Right cardiac atrium (tissue), 5 donors: ENCODE results near the gene SPATA31C1. TPM values are rescaled to one million over a fixed set of nuclear protein-coding genes. Genes with fewer than 3 reads are reported as not detected.
"Not testable (repeated sequence)": the region's sequence is repeated elsewhere in the genome, so short reads cannot be mapped to it uniquely, and the experiment has no call there.

ENCODE experiments used
- ATAC-seq, 2 donors: fragments of 200-7000 bp; cut with Tn5 transposase; one replicate each; pipeline versions ENCODE4 v1.8.0 to v1.9.1; 2020; ENCODE audit warnings: moderate library complexity in 2 of 2, mild to moderate bottlenecking in 1 of 2
- DNase-seq, 3 donors: peaks; one replicate each; pipeline ENCODE4 v3.0.0-alpha.2; 2020
- H3K27ac ChIP-seq: one replicate; pipeline ENCODE4 v1.5.1; 2013; ENCODE audit warnings: mild to moderate bottlenecking, low read length, control low read depth, moderate library complexity
- H3K27me3 ChIP-seq: one replicate; pipeline ENCODE4 v1.6.1; 2013; ENCODE audit not compliant: control insufficient read depth, insufficient read depth
- H3K4me1 ChIP-seq: one replicate; pipeline ENCODE4 v1.6.1; 2013; ENCODE audit warnings: low read length; ENCODE audit not compliant: control insufficient read depth, insufficient read depth
- H3K4me3 ChIP-seq: one replicate; pipeline ENCODE4 v1.5.1; 2013; ENCODE audit warnings: low read length, control low read depth
- H3K9me3 ChIP-seq: one replicate; pipeline ENCODE4 v1.6.1; 2013; ENCODE audit warnings: low read length; ENCODE audit not compliant: control insufficient read depth
- WGBS: extraction: QIAGEN DNeasy Blood & Tissue Kit; methylation state at CpG from one replicate; pipeline ENCODE4 v1.1.7; 2013; 5-methylcytosine and 5-hydroxymethylcytosine counted together
- intact Hi-C, 4 donors: fragments of 100-400 bp; cut with DNase I; formaldehyde crosslinking; loops; one replicate each; pipeline versions ENCODE4 v1.11.0 to v1.14.0; 2022 to 2023
- polyA plus RNA-seq: library from polyadenylated mRNA; stranded (reverse); fragments of 200-250 nt; gene quantifications from one replicate; pipeline ENCODE4 v1.2.3, GENCODE V29; 2013
- total RNA-seq, 4 donors: library from RNA; stranded (reverse); fragmentation: NEBNext Ultra II Directional; extraction: Animal tissue kit (Norgen Biotek cat#: 25700); gene quantifications; one replicate each; pipeline ENCODE4 v1.2.1, GENCODE V29; 2021
- donor health status: healthy with polysubstance abuse.
- donor health status: DM: no; HTN: yes; CAD: no.
- donor health status: DM: no; HTN: no; CAD: no.
- donor health status: DM: no; HTN: yes; CAD: no; lungs with severe emphysema.
- donor health status: DM: yes; HTN: yes; CAD: no.

Gene SPATA31C1
- total and polyA plus RNA-seq, 5 donors = not detected

GRCh38 chr9:87939096-87939495 lies 21.3 kb downstream of the SPATA31C1 start:
- intact Hi-C loops, ATAC-seq, H3K4me3 ChIP-seq, H3K27ac ChIP-seq, DNase-seq, H3K9me3 ChIP-seq, H3K27me3 ChIP-seq, H3K4me1 ChIP-seq: not testable (repeated sequence)
- 91% methylated on average over 8 of the region's 8 CpGs for WGBS

- ATAC-seq (no peak), DNase-seq (no peak)
- Histone ChIP-seq H3K27me3 (no peaks in the 10 kb centered on the region), H3K4me1 (no peaks in the 10 kb centered on the region), H3K9me3 (no peaks in the 10 kb centered on the region), H3K27ac (no peak overlapping the region), H3K4me3 (no peak overlapping the region)
- WGBS = 81% methylated on average over 21 of the region's 21 CpGs
- intact Hi-C loops = no loop called here
These were observed 26.3 kb downstream of the SPATA31C1 start for GRCh38 chr9:87944096-87944495.

GRCh38 chr9:87944682-87945081 lies 26.9 kb downstream of the SPATA31C1 start:
- ATAC-seq = no peak
- DNase-seq = no peak
- Histone ChIP-seq H3K27ac (no peak overlapping the region), H3K9me3 (no peaks in the 10 kb centered on the region), H3K4me1 (no peaks in the 10 kb centered on the region), H3K27me3 (no peaks in the 10 kb centered on the region), H3K4me3 (peak overlapping the region; percentile 15)
- intact Hi-C loops = no loop called here
- WGBS = 44% methylated on average over 21 of the region's 21 CpGs

GRCh38 chr9:87950296-87950695 lies 32.5 kb downstream of the SPATA31C1 start:
- no peak overlapping the region for H3K4me3 ChIP-seq
- DNase-seq (no peak), ATAC-seq (no peak)
- H3K27ac ChIP-seq = no peak overlapping the region
- H3K27me3 ChIP-seq = no peaks in the 10 kb centered on the region
- H3K4me1 ChIP-seq = no peaks in the 10 kb centered on the region
- 75% methylated on average over 1 of the region's 1 CpG for WGBS
- no peaks in the 10 kb centered on the region for H3K9me3 ChIP-seq
- intact Hi-C loops = no loop called here

GRCh38 chr9:87950765-87951488 lies 33.2 kb downstream of the SPATA31C1 start:
- H3K27ac ChIP-seq = no peak overlapping the region
- intact Hi-C loops = no loop called here
- H3K4me3 ChIP-seq = no peak overlapping the region
- H3K4me1 ChIP-seq = no peaks in the 10 kb centered on the region
- ATAC-seq (no peak), DNase-seq (no peak)
- no peaks in the 10 kb centered on the region for H3K27me3 ChIP-seq
- no peaks in the 10 kb centered on the region for H3K9me3 ChIP-seq
- WGBS = 65% methylated on average over 4 of the region's 4 CpGs

GRCh38 chr9:87954230-87954629 lies 36.5 kb downstream of the SPATA31C1 start:
- ATAC-seq (no peak), DNase-seq (no peak)
- no peaks in the 10 kb centered on the region for H3K27me3 ChIP-seq
- intact Hi-C loops = no loop called here
- no peak overlapping the region for H3K27ac ChIP-seq
- no peak overlapping the region for H3K4me3 ChIP-seq
- WGBS = 83% methylated on average over 3 of the region's 3 CpGs
- no peaks in the 10 kb centered on the region for H3K4me1 ChIP-seq
- no peaks in the 10 kb centered on the region for H3K9me3 ChIP-seq

GRCh38 chr9:87957839-87958238 lies 40.1 kb downstream of the SPATA31C1 start:
- intact Hi-C loops = no loop called here
- H3K27me3 ChIP-seq = no peaks in the 10 kb centered on the region
- WGBS = 91% methylated on average over 7 of the region's 7 CpGs

GRCh38 chr9:87958591-87958990 lies 40.8 kb downstream of the SPATA31C1 start:
- ATAC-seq (no peak), DNase-seq (no peak)
- intact Hi-C loops = no loop called here
- WGBS = 93% methylated on average over 1 of the region's 1 CpG
- Histone ChIP-seq H3K27me3 (no peaks in the 10 kb centered on the region), H3K4me1 (no peaks in the 10 kb centered on the region), H3K9me3 (no peaks in the 10 kb centered on the region), H3K4me3 (no peak overlapping the region), H3K27ac (no peak overlapping the region)

More at GRCh38 chr9:87957839-87958238, 40.1 kb downstream of the SPATA31C1 start:
- Histone ChIP-seq H3K4me3 (no peak overlapping the region), H3K27ac (no peak overlapping the region), H3K9me3 (no peaks in the 10 kb centered on the region), H3K4me1 (no peaks in the 10 kb centered on the region)
- DNase-seq = no peak
- ATAC-seq = no peak

GRCh38 chr9:87959916-87960581 lies 42.3 kb downstream of the SPATA31C1 start:
- Histone ChIP-seq H3K9me3 (no peaks in the 10 kb centered on the region), H3K27ac (no peak overlapping the region), H3K27me3 (no peaks in the 10 kb centered on the region), H3K4me3 (no peak overlapping the region), H3K4me1 (no peaks in the 10 kb centered on the region)
- intact Hi-C loops = no loop called here
- ATAC-seq = peak in 1 of 2 donors; percentile 26
- DNase-seq = no peak
- WGBS = 21% methylated on average over 4 of the region's 4 CpGs

GRCh38 chr9:87963770-87964169 lies 46.0 kb downstream of the SPATA31C1 start:
- no peak for ATAC-seq
- no peaks in the 10 kb centered on the region for H3K4me1 ChIP-seq
- 91% methylated on average over 6 of the region's 6 CpGs for WGBS
- H3K4me3 ChIP-seq = no peak overlapping the region
- H3K27ac ChIP-seq = no peak overlapping the region
- no peaks in the 10 kb centered on the region for H3K27me3 ChIP-seq
- DNase-seq = no peak
- intact Hi-C loops = no loop called here
- H3K9me3 ChIP-seq = no peaks in the 10 kb centered on the region

GRCh38 chr9:87964826-87965225 lies 47.1 kb downstream of the SPATA31C1 start:
- ATAC-seq = no peak
- no peak overlapping the region for H3K4me3 ChIP-seq
- H3K4me1 ChIP-seq = no peaks in the 10 kb centered on the region
- no peak for DNase-seq
- intact Hi-C loops = no loop called here
- H3K27ac ChIP-seq = no peak overlapping the region
- no peaks in the 10 kb centered on the region for H3K27me3 ChIP-seq
- no peaks in the 10 kb centered on the region for H3K9me3 ChIP-seq
- WGBS = 65% methylated on average over 4 of the region's 4 CpGs
